ENCODE measurements around the gene TBX4.

GRCh38 chr17:61481421-61481820, 29.2 kb downstream of the TBX4 start:
- TF ChIP-seq PATZ1 (CRISPR knock-in tag; IDR thresholded peaks at IDR 0.05; ENCODE audit: borderline replicate concordance) (no peak), RARB (CRISPR knock-in tag; IDR thresholded peaks at IDR 0.05) (no peak), BACH2 (CRISPR knock-in tag; IDR thresholded peaks at IDR 0.05; ENCODE audit: borderline replicate concordance) (no peak), ARNTL (CRISPR knock-in tag; IDR thresholded peaks at IDR 0.05; ENCODE audit: borderline replicate concordance, low read depth) (no peak), ZNF8 (CRISPR knock-in tag; IDR thresholded peaks at IDR 0.05) (no peak), PPARA (CRISPR knock-in tag; IDR thresholded peaks at IDR 0.05; ENCODE audit: borderline replicate concordance) (no peak), ISL1 (CRISPR knock-in tag; IDR thresholded peaks at IDR 0.05) (no peak), ESRRG (CRISPR knock-in tag; IDR thresholded peaks at IDR 0.05) (no peak), CREB5 (CRISPR knock-in tag; IDR thresholded peaks at IDR 0.05; ENCODE audit: low read depth) (no peak), OSR1 (CRISPR knock-in tag; IDR thresholded peaks at IDR 0.05) (no peak), GLIS3 (CRISPR knock-in tag; IDR thresholded peaks at IDR 0.05) (no peak), TCF4 (CRISPR knock-in tag; IDR thresholded peaks at IDR 0.05; ENCODE audit: borderline replicate concordance) (no peak), ZFP3 (CRISPR knock-in tag; IDR thresholded peaks at IDR 0.05) (no peak)
